Vagina (tissue), 2 donors: Measurements from ENCODE around the gene BLNK.

Experiments used
- POLR2A ChIP-seq, 2 donors: fragments of 450-650 bp; IDR thresholded peaks; one replicate each; pipeline ENCODE4 v1.6.1; 2017; ENCODE audit warnings: antibody characterized with exemption in 2 of 2, mild to moderate bottlenecking in 2 of 2, moderate library complexity in 2 of 2
- POLR2AphosphoS5 ChIP-seq, 2 donors: sonication (generic); formaldehyde crosslinking; IDR thresholded peaks; one replicate each; pipeline ENCODE4 v1.9.0; 2017; ENCODE audit warnings: antibody characterized with exemption in 2 of 2, mild to moderate bottlenecking in 2 of 2, low read depth in 1 of 2; ENCODE audit not compliant: insufficient read depth in 1 of 2
- TF ChIP-seq, protein P1 (sequence below), 3 experiments: fragments of 450-650 bp in 2 of 3; fragments of 200-600 bp in 1 of 3; sonication (generic) in 1 of 3; IDR thresholded peaks; one replicate each; pipeline ENCODE4 v1.5.1; 2017 to 2019; ENCODE audit warnings: antibody characterized with exemption in 3 of 3, mild to moderate bottlenecking in 2 of 3, moderate library complexity in 2 of 3

DNA sequence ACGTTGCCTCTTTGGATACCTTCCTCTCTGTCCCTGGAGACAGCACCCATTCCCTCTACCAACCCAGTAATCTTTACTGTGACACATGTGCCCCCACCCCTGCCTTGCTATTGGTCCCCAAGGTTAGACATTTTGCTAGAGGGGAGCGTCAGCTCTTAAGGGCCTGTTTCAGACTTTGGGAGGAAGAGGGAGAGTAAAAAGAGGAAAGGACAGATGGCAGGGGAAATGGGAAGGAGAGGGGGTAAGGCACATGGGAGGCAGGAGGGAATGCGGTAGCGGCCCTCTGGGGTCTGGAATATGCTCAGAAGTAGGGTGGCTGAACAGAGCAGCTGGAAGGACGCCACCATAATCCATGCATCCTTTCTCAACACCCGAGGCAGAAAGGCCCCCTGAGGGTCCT, 12.2 kb downstream of the BLNK start:
- TF ChIP-seq, protein P1, sequence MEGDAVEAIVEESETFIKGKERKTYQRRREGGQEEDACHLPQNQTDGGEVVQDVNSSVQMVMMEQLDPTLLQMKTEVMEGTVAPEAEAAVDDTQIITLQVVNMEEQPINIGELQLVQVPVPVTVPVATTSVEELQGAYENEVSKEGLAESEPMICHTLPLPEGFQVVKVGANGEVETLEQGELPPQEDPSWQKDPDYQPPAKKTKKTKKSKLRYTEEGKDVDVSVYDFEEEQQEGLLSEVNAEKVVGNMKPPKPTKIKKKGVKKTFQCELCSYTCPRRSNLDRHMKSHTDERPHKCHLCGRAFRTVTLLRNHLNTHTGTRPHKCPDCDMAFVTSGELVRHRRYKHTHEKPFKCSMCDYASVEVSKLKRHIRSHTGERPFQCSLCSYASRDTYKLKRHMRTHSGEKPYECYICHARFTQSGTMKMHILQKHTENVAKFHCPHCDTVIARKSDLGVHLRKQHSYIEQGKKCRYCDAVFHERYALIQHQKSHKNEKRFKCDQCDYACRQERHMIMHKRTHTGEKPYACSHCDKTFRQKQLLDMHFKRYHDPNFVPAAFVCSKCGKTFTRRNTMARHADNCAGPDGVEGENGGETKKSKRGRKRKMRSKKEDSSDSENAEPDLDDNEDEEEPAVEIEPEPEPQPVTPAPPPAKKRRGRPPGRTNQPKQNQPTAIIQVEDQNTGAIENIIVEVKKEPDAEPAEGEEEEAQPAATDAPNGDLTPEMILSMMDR (IDR thresholded peaks at IDR 0.05), result no peak
- TF ChIP-seq POLR2A (IDR thresholded peaks at IDR 0.05) (no peak), POLR2AphosphoS5 (IDR thresholded peaks at IDR 0.05; ENCODE audit: insufficient read depth in 1 of 2, low read depth in 1 of 2) (no peak)
